IPS DF 6.9 (cell line): Measurements from ENCODE around the gene PATJ.
"Not testable (repeated sequence)": the region's sequence is repeated elsewhere in the genome, so short reads cannot be mapped to it uniquely, and the experiment has no call there.

Experiments used
- DNase-seq: peaks from one replicate; pipeline ENCODE4 v3.0.0-alpha.2; 2013; ENCODE audit warnings: low read depth, low spot score
- H3K27ac ChIP-seq: one replicate; pipeline ENCODE4 v1.5.1; 2013; ENCODE audit warnings: low read length, control low read depth
- H3K27me3 ChIP-seq: 2 replicates; pipeline ENCODE4 v1.6.1; 2013; ENCODE audit warnings: mild to moderate bottlenecking, low read length; ENCODE audit not compliant: control insufficient read depth, insufficient read depth
- H3K36me3 ChIP-seq: 2 replicates; pipeline ENCODE4 v1.6.1; 2013; ENCODE audit warnings: low read length; ENCODE audit not compliant: control insufficient read depth, insufficient read depth
- H3K4me1 ChIP-seq: 2 replicates; pipeline ENCODE4 v1.6.1; 2013; ENCODE audit warnings: low read length; ENCODE audit not compliant: control insufficient read depth, insufficient read depth
- H3K4me3 ChIP-seq: 2 replicates; pipeline ENCODE4 v1.5.1; 2013; ENCODE audit warnings: mild to moderate bottlenecking, low read length
- H3K9me3 ChIP-seq: 2 replicates; pipeline ENCODE4 v1.6.1; 2013; ENCODE audit warnings: low read length, inconsistent platforms; ENCODE audit not compliant: control insufficient read depth, insufficient read depth
- WGBS: extraction: QIAGEN DNeasy Blood & Tissue Kit; methylation state at CpG from one replicate; pipeline ENCODE4 v1.1.7; 2013; ENCODE audit warnings: mixed read lengths, missing lambda C conversion rate; ENCODE audit not compliant: insufficient read length, insufficient coverage; 5-methylcytosine and 5-hydroxymethylcytosine counted together

Gene PATJ

DNA sequence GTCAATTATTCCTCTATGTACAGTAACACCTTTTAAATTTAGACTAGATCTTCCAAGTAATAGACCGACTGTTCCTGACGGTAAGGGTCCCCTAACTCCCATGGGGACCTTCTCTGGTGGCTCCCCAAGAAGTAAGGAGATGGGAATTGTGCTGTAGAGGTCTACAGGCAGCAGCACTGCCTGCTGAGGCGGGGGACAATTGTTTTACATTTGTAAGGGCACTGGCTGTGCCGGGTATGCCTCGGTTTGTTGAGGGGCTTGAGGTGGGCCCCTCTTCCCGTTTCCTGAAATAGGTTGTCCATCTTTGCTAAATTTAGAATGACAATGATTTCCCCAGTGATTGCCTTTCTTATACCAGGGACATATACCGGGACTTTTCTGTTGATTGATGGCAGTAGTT is 439.3 kb downstream of the PATJ start:
- no CpG with 5 or more reads among the region's 7 CpGs for whole genome bisulfite sequencing
- Histone ChIP-seq H3K4me3 (no peak overlapping the region), H3K27me3 (no peaks in the 10 kb centered on the region), H3K9me3 (no peaks in the 10 kb centered on the region), H3K4me1 (peaks cover 3% of the 10 kb centered on the region; the same call in 1 of the 2 replicates), H3K36me3 (no peaks in the 10 kb centered on the region), H3K27ac (no peak overlapping the region)
- DNase-seq: no peak

DNA sequence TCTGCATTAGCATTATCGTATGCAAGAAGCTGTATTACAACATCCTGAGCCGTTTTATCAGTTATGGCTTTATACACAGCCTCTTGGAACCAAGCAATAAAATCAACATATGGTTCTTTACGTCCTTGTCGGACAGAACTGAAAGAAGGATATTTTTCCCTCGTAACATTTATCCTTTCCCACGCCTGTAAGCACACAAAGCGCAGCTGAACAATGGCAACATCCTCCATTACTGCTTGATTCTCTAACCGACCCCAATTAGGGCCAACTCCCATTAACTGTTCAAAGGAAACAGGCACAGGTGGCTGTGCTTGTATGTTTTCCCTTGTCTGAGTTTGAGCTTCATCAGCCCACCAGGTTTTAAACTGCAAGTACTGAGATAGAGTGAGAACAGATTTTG is 439.9 kb downstream of the PATJ start:
- H3K27me3 ChIP-seq, DNase-seq, H3K36me3 ChIP-seq, H3K4me1 ChIP-seq, H3K4me3 ChIP-seq, H3K9me3 ChIP-seq, H3K27ac ChIP-seq: not testable (repeated sequence)
- WGBS: no CpG with 5 or more reads among the region's 8 CpGs

DNA sequence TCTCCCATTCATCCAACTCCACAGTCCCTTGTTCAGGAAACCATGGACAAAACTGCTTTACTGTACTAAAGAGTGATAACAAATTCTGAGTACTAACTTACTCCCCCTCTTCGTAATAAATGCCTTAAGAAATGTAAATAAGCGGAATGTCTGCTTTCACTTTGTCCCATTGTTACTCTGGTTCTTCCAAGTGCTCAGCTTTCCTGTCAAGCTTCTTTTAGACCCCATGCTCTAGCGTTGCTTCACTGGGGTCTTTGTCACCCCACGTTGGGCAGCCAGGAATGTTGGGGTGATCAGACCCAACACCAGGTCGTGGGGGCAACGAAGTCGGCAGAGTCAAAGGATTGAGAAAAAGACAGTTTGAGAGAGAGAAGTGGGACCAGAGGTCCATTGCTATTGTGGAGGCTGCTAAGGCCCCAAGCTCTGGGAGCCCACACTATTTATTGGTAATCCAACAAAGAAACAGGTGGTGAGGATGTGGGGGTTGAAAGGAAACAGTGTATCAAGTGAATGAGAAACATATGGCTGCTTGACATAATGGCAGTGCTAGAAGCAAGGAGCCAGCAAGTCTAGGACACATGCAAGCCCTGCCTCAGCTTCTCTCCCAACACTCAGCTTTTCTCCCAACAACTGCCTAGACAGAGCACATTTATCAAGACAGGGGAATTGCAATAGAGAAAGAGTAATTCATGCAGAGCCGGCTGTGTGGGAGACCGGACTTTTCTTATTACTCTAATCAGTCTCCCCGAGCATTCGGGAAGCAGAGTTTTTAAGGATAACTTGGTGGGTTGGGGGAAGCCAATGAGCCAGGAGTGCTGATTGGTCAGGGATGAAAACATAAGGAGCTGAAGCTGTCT is 441.1 kb downstream of the PATJ start:
- not testable (repeated sequence) for H3K9me3 ChIP-seq, H3K27me3 ChIP-seq, H3K36me3 ChIP-seq, H3K27ac ChIP-seq, H3K4me1 ChIP-seq, DNase-seq, H3K4me3 ChIP-seq
- no CpG with 5 or more reads among the region's 11 CpGs for WGBS

DNA sequence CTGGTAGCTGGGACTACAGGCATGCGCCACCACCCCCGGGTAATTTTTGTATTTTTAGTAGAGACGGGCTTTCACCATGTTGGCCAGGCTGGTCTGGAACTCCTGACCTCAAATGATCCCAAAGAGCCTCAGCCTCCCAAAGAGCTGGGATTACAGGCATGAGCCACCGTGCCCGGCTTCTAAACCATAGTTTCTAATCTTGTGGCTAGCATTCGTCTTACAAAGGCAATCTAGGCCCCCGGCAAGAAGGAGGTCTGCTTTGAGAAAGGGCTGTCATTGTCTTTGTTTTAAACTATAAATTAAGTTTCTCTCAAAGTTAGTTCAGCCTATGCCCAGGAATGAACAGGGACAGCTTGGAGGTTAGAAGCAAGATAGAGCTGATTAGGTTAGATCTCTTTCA is 442.1 kb downstream of the PATJ start:
- Histone ChIP-seq H3K4me1 (peaks cover 3% of the 10 kb centered on the region; the same call in 1 of the 2 replicates), H3K27ac (no peak overlapping the region), H3K36me3 (no peaks in the 10 kb centered on the region), H3K27me3 (no peaks in the 10 kb centered on the region), H3K9me3 (no peaks in the 10 kb centered on the region), H3K4me3 (no peak overlapping the region)
- no CpG with 5 or more reads among the region's 7 CpGs for WGBS
- DNase-seq: no peak

DNA sequence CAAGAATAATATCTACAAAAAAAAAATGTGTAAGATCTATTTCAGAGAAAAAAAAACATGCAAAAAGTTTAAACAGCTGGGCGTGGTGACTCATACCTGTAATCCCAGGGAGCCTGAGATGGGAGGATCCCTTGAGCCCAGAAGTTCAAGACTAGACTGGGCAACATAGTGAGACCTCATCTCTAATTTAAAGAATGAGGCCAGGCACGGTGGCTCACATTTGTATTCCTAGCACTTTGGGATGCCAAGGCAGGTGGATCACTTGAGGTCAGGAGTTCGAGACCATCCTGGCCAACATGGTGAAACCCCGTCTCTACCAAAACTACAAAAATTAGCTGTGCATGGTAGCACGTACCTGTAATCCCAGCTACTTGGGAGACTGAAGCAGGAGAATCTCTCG is 443.0 kb downstream of the PATJ start:
- H3K4me3 ChIP-seq, H3K36me3 ChIP-seq, H3K27me3 ChIP-seq, DNase-seq, H3K27ac ChIP-seq, H3K4me1 ChIP-seq, H3K9me3 ChIP-seq: not testable (repeated sequence)
- WGBS: no CpG with 5 or more reads among the region's 6 CpGs

DNA sequence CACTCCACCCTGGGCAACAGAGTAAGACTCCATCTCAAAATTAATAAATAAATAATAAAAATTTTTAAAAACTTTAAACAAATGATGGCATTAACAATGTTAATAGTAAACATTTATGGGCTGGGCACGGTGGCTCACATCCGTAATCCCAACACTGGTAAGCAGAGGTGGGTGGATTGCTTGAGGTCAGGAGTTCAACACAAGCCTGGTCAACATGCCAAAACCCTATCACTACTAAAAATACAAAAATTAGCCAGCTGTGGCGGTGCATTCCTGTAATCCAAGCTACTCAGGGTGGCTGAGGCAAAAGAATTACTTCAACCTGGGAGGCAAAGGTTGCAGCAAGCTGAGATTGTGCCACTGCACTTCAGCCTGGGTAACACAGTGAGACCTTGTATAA is 443.4 kb downstream of the PATJ start:
- Histone ChIP-seq H3K27ac (no peak overlapping the region), H3K9me3 (no peaks in the 10 kb centered on the region), H3K4me3 (no peak overlapping the region), H3K4me1 (peaks cover 3% of the 10 kb centered on the region; the same call in 1 of the 2 replicates), H3K27me3 (no peaks in the 10 kb centered on the region), H3K36me3 (no peaks in the 10 kb centered on the region)
- WGBS: no CpG with 5 or more reads among the region's 3 CpGs
- no peak for DNase-seq

DNA sequence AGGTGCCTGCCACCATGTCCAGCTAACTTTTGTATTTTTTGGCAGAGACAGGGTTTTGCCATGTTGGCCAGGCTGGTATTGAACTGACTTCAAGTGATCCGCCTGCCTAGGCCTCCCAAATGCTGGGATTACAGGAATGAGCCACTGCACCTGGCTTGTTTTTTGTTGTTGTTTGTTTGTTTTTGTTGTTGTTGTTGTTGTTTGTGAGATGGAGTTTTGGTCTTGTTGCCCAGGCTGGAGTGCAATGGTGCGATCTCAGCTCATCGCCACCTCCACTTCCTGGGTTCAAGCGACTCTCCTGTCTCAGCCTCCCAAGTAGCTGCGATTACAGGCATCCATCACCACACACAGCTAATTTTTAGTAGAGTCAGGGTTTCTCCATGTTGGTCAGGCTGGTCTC is 445.3 kb downstream of the PATJ start:
- Histone ChIP-seq H3K36me3 (no peaks in the 10 kb centered on the region), H3K27me3 (no peaks in the 10 kb centered on the region), H3K4me1 (peaks cover 5% of the 10 kb centered on the region; the same call in 1 of the 2 replicates), H3K27ac (no peak overlapping the region), H3K4me3 (no peak overlapping the region), H3K9me3 (no peaks in the 10 kb centered on the region)
- no CpG with 5 or more reads among the region's 5 CpGs for WGBS
- DNase-seq: no peak

DNA sequence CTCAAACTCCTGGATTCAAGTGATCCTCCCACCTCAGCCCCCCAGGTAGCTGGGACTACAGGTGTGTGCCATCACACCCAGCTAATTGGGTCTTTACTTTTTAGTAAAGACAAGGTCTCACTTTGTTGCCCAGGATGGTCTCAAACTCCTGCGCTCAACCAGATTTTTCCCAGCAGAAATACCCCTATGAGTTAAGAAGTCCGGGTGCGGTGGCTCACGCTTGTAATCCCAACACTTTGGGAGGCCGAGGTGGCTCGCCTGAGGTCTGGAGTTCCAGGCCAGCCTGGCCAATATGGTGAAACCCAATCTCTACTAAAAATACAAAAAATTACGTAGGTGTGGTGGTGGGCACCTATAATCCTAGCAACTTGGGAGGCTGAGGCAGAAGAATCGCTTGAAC is 445.8 kb downstream of the PATJ start:
- H3K9me3 ChIP-seq: no peaks in the 10 kb centered on the region
- H3K4me3 ChIP-seq: no peak overlapping the region
- DNase-seq: no peak
- peaks cover 5% of the 10 kb centered on the region; the same call in 1 of the 2 replicates for H3K4me1 ChIP-seq
- H3K27me3 ChIP-seq: no peaks in the 10 kb centered on the region
- H3K36me3 ChIP-seq: no peaks in the 10 kb centered on the region
- no CpG with 5 or more reads among the region's 8 CpGs for WGBS
- no peak overlapping the region for H3K27ac ChIP-seq

DNA sequence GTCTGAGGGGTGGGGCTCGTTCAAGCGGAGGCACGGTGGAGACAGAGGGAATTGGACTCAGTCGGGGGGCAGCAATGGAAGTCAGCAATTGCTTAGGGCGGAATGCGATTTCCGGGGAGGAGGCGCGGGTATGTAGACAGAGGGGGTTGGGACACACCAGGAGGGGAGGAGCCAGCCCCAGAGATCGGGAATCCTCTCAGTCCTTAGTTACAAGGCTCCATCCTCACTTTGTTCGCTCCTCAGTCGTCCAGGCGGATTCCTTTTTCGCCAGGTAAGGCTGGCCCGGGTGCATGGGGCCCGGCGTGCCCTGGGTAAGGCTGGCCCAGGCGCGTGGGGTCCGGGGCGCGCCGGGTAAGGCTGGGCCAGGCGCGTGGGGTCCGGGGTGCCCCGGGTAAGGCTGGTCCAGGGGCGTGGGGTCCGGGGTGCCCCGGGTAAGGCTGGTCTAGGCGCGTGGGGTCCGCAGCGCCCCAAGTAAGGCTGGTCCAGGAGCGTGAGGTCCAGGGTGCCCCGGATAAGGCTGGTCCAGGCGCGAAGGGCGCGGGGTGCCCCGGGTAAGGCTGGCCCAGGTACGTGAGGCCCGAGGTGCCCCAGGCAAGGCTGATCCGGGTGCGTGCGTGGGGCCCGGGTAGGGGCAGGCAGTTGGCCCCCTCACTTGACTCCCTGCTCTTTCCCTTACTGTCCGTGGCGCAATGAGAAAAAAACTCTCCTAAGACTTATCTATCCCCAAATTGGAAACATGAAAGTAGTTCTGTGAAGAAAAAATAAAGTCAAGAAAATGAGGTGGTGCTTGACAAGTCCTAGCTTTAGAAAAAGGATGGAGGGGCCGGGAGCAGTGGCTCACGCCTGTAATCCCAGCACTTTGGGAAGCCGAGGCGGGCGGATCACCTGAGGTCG is 452.6 kb downstream of the PATJ start, which contains the start of gene L1TD1:
TSS of gene L1TD1 (plus strand) at position 199 of the 894 bp plus-strand sequence. CDS start 11,780 bp downstream, outside the sequence.
- H3K4me3 ChIP-seq: peak within 1 kb of the TSS; percentile 96
- H3K27ac ChIP-seq: no peak within 1 kb of the TSS
- WGBS: no CpG with 5 or more reads among the region's 55 CpGs

DNA sequence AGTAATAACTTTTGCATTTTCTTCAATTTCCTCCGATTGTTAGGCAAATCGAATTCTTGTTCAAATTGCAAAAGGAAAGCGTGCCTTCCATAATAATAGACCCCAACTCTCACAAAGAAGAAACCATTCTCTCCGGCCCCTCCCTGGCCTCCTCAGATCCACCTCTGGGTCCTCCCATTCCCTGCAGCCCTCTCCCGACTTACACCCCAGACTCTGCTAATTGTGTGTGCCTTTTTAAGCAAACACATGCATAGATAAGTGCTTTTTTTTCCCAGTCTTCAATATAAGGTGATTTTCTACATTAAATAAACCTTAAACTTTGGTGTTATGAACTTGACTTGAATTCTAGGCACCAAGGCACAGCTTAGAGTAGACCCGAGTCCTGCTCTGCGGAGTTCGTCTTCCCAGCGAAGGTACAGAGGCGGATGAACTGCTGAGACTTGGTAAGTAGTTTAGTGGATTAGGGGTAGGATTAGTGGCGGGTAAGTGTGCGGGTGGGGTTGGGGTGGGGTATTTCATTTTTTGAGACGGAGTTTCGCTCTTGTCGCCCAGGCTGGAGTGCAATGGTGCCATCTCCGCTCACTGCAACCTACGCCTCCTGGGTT is 453.9 kb downstream of the PATJ start:
- DNase-seq: no peak
- H3K27me3 ChIP-seq: no peaks in the 10 kb centered on the region
- H3K9me3 ChIP-seq: no peaks in the 10 kb centered on the region
- peak overlapping the region; percentile 45 for H3K27ac ChIP-seq
- H3K36me3 ChIP-seq: peaks cover 8% of the 10 kb centered on the region; the same call in 1 of the 2 replicates
- 0 out of 2 replicates have a peak, but pooled peaks cover 3% of the 10 kb centered on the region for H3K4me1 ChIP-seq
- no CpG with 5 or more reads among the region's 17 CpGs for WGBS
- H3K4me3 ChIP-seq: peak overlapping the region; percentile 96; the same call in 1 of the 2 replicates

More for the DNA sequence above, 452.6 kb downstream of the PATJ start, which contains the start of gene L1TD1:
- no peaks in the 10 kb centered on the region for H3K27me3 ChIP-seq
- no peak for DNase-seq
- H3K9me3 ChIP-seq: no peaks in the 10 kb centered on the region
- H3K4me1 ChIP-seq: 0 out of 2 replicates have a peak, but pooled peaks cover 3% of the 10 kb centered on the region
- peaks cover 8% of the 10 kb centered on the region; the same call in 1 of the 2 replicates for H3K36me3 ChIP-seq
